ENCODE results near the gene VEZT.

VEZT gene

GRCh38 chr12:95179011-95179410 is 38.6 kb upstream of the VEZT start:
- TF ChIP-seq CTCF (IDR thresholded peaks at IDR 0.05; ENCODE audit: low read depth, low read length): no peak

GRCh38 chr12:95181103-95181502 is 36.5 kb upstream of the VEZT start:
- TF ChIP-seq CTCF (IDR thresholded peaks at IDR 0.05; ENCODE audit: low read depth, low read length): no peak
- H3K4me3 ChIP-seq (ENCODE audit: low read depth, low read length): no peak overlapping the region

More at GRCh38 chr12:95179011-95179410, 38.6 kb upstream of the VEZT start:
- no peak overlapping the region for H3K4me3 ChIP-seq (ENCODE audit: low read depth, low read length)

GRCh38 chr12:95182868-95183415 is 34.7 kb upstream of the VEZT start:
- no peak for TF ChIP-seq CTCF (IDR thresholded peaks at IDR 0.05; ENCODE audit: low read depth, low read length)
- no peak overlapping the region for H3K4me3 ChIP-seq (ENCODE audit: low read depth, low read length)

- H3K4me3 ChIP-seq (ENCODE audit: low read depth, low read length): no peak overlapping the region
- no peak for TF ChIP-seq CTCF (IDR thresholded peaks at IDR 0.05; ENCODE audit: low read depth, low read length)
Observed at GRCh38 chr12:95184121-95184520, 33.5 kb upstream of the VEZT start.

GRCh38 chr12:95185072-95185471 is 32.5 kb upstream of the VEZT start:
- TF ChIP-seq CTCF (IDR thresholded peaks at IDR 0.05; ENCODE audit: low read depth, low read length): no peak

GRCh38 chr12:95185854-95186253 is 31.8 kb upstream of the VEZT start:
- TF ChIP-seq CTCF (IDR thresholded peaks at IDR 0.05; ENCODE audit: low read depth, low read length): no peak
- H3K4me3 ChIP-seq (ENCODE audit: low read depth, low read length): no peak overlapping the region

More at GRCh38 chr12:95185072-95185471, 32.5 kb upstream of the VEZT start:
- no peak overlapping the region for H3K4me3 ChIP-seq (ENCODE audit: low read depth, low read length)

GRCh38 chr12:95187865-95188415 is 29.7 kb upstream of the VEZT start:
- no peak overlapping the region for H3K4me3 ChIP-seq (ENCODE audit: low read depth, low read length)
- no peak for TF ChIP-seq CTCF (IDR thresholded peaks at IDR 0.05; ENCODE audit: low read depth, low read length)

All from WI38 (cell line).